ENCODE results near the gene C10orf105.

The C10orf105 gene

GRCh38 chr10:71744897-71745663 lies 25.5 kb upstream of the C10orf105 start:
- no peak overlapping the region for H3K27ac ChIP-seq

DNA sequence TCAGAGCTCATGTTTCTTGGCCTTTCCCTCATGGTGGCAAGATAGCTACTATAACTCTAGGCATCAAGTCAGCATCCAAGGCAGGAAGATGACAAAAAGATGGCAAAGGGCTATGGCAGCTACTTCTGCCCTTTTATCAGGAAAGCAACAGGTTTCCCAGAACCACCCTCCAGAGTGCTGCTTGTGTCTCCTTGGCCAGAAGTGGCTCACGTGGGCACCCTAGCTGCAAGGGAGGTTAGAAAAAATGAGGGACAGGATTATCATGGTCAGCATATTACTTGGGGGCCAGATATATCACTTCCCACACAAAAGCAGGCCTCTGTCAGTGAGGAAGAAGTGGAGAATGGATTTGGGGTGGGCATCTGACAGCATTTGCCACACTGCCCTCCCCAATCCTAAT lies 24.3 kb upstream of the C10orf105 start:
- no peak overlapping the region for H3K27ac ChIP-seq
- no peak for TF ChIP-seq CTCF (conservative IDR thresholded peaks at IDR 0.05)

More at GRCh38 chr10:71744897-71745663, 25.5 kb upstream of the C10orf105 start:
- no peak for TF ChIP-seq CTCF (conservative IDR thresholded peaks at IDR 0.05)

GRCh38 chr10:71743089-71743838 lies 23.7 kb upstream of the C10orf105 start:
- no peak overlapping the region for H3K27ac ChIP-seq
- TF ChIP-seq CTCF (conservative IDR thresholded peaks at IDR 0.05) = no peak

DNA sequence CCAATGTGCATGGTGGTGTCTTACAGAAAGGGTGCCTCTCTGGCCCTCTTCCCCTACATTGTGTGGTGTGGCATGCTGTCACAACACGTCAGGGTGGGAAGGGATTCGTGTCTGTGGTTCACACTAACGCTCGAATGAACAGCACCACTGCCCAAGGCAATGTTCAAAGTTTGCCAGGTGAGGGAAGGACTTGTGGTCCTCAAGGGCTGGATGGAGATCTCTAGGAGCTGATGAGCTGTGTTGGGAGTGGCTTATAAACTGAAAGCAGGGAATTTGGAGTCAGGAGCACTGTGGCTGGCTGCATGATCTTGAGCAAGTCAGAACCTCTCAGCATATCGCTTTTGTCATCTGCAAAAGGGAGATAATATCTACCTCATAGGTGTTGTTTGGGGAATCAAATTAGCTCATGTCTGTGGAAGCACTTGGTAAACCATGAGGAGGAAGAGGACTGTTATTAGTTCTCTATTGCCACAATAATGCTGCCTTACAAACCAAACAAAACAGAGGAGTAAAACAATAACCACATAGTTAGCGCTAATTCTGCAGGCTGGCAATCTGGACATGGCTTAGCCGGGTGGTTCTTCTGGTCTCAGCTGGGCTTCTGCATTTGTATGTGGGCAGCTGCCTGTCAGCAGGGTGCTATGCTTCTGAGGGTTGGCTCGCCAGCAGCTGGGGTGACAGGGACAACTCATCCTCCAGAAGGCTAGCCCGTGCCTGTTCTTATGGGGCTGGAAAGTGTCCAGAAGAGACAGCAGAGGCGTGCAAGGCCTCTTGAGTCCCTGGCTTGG lies 22.9 kb upstream of the C10orf105 start:
- no peak overlapping the region for H3K27ac ChIP-seq
- no peak for TF ChIP-seq CTCF (conservative IDR thresholded peaks at IDR 0.05)

DNA sequence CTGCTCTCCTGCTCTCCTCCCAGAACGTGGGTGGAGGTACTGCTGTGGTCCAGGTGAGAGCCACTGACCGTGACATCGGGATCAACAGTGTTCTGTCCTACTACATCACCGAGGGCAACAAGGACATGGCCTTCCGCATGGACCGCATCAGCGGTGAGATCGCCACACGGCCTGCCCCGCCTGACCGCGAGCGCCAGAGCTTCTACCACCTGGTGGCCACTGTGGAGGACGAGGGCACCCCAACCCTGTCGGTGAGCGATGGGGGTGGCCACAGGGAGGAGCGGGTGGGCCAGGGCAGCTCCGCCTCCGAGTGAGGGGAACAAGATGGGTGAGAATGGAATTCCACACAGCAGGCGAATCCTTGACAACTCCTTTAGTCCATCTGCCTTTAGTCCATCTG lies 22.1 kb upstream of the C10orf105 start:
- TF ChIP-seq CTCF (conservative IDR thresholded peaks at IDR 0.05) = no peak
- H3K27ac ChIP-seq = no peak overlapping the region

- no peak overlapping the region for H3K27ac ChIP-seq
- TF ChIP-seq CTCF (conservative IDR thresholded peaks at IDR 0.05) = no peak
Observed at GRCh38 chr10:71741029-71741428, 21.5 kb upstream of the C10orf105 start.

Measured in VCaP (cell line).